Pancreas (tissue), 10 donors: ENCODE measurements around the gene ZFYVE28. TPM values are rescaled to one million over a fixed set of nuclear protein-coding genes. Genes with fewer than 3 reads are reported as not detected.

Source experiments
- ATAC-seq, 4 donors: fragments of 200-7000 bp; cut with Tn5 transposase; one replicate each; pipeline versions ENCODE4 v1.8.0 to v1.9.1; 2020; ENCODE audit warnings: mild to moderate bottlenecking in 4 of 4, moderate library complexity in 4 of 4
- DNase-seq, 6 donors: peaks; one replicate each; pipeline ENCODE4 v3.0.0-alpha.2; 2020
- FAIRE-seq: peaks from 2 replicates; lab custom pipeline; 2012; peaks lifted over from hg19 to GRCh38; lab: Jason Lieb, UNC
- H3K27ac ChIP-seq, 4 donors: fragments of 200-600 bp; sonication (generic); 1 replicate in 3 of 4; 2 replicates in 1 of 4; pipeline versions ENCODE4 v1.5.0 to v1.8.0; 2020
- H3K27me3 ChIP-seq, 4 donors: fragments of 200-600 bp; one replicate each; pipeline ENCODE4 v1.8.0; 2021
- H3K36me3 ChIP-seq, 3 donors: fragments of 200-600 bp; sonication (generic) in 1 of 3; one replicate each; pipeline versions ENCODE4 v1.5.0 to v1.8.0; 2020 to 2021
- H3K4me1 ChIP-seq, 3 donors: fragments of 200-600 bp; one replicate each; pipeline ENCODE4 v1.8.0; 2021
- H3K4me3 ChIP-seq, 4 donors: fragments of 200-600 bp; sonication (generic) in 2 of 4; one replicate each; pipeline versions ENCODE4 v1.5.0 to v1.8.0; 2020 to 2021
- H3K9me3 ChIP-seq, 4 donors: fragments of 200-600 bp; one replicate each; pipeline ENCODE4 v1.8.0; 2021
- WGBS, 2 donors: extraction: QIAGEN DNeasy Blood & Tissue Kit; methylation state at CpG; one replicate each; pipeline ENCODE4 v1.1.7; 2013; 5-methylcytosine and 5-hydroxymethylcytosine counted together
- intact Hi-C, 3 donors: fragments of 100-400 bp; cut with DNase I; formaldehyde crosslinking; loops; one replicate each; pipeline versions ENCODE4 v1.11.1 to v1.14.2; 2022
- polyA plus RNA-seq, 2 donors: library from polyadenylated mRNA; stranded (reverse); fragments of 200-250 nt; gene quantifications; one replicate each; pipeline ENCODE4 v1.2.3, GENCODE V29; 2013
- total RNA-seq, 6 donors: library from RNA; stranded (reverse); fragmentation: NEBNext Ultra II Directional in 4 of 6; extraction: Animal tissue kit (Norgen Biotek cat#: 25700) in 4 of 6; gene quantifications; one replicate each; pipeline versions ENCODE4 v1.2.1 to v1.2.4, GENCODE V29; 2021 to 2023
- TF ChIP-seq, protein P1 (sequence below), 4 donors: fragments of 200-600 bp; sonication (generic) in 3 of 4; IDR thresholded peaks; one replicate each; pipeline versions ENCODE4 v1.5.0 to v1.8.0; 2021; ENCODE audit warnings: antibody characterized with exemption in 4 of 4
- donor health status: healthy with polysubstance abuse.
- donor health status: DM: no; HTN: no; CAD: no; lungs with moderate emphysema.
- donor health status: DM: no; HTN: no; CAD: no.
- donor health status: control.
- donor health status: control.
- donor health status: Bipolar disorder and iron deficiency.
- donor health status: DM: yes; HTN: yes; CAD: no.
- donor health status: DM: no; HTN: no; CAD: no.
- donor health status: DM: no; HTN: no; CAD: no.
- donor health status: DM: yes; HTN: yes; CAD: no.

The ZFYVE28 gene
- total and polyA plus RNA-seq, 8 donors: 3.8 to 13.4 (median 6.0) TPM

GRCh38 chr4:2360396-2360730, 58.1 kb downstream of the ZFYVE28 start:
- intact Hi-C loops: no loop called here
- no peaks in the 10 kb centered on the region for H3K9me3 ChIP-seq
- DNase-seq (no peak), ATAC-seq (no peak), FAIRE-seq (no peak)
- H3K36me3 ChIP-seq: no peaks in the 10 kb centered on the region
- WGBS, 2 donors: 94 to 96% methylated on average over 6 of the region's 6 CpGs
- no peaks in the 10 kb centered on the region for H3K27me3 ChIP-seq
- TF ChIP-seq, protein P1, sequence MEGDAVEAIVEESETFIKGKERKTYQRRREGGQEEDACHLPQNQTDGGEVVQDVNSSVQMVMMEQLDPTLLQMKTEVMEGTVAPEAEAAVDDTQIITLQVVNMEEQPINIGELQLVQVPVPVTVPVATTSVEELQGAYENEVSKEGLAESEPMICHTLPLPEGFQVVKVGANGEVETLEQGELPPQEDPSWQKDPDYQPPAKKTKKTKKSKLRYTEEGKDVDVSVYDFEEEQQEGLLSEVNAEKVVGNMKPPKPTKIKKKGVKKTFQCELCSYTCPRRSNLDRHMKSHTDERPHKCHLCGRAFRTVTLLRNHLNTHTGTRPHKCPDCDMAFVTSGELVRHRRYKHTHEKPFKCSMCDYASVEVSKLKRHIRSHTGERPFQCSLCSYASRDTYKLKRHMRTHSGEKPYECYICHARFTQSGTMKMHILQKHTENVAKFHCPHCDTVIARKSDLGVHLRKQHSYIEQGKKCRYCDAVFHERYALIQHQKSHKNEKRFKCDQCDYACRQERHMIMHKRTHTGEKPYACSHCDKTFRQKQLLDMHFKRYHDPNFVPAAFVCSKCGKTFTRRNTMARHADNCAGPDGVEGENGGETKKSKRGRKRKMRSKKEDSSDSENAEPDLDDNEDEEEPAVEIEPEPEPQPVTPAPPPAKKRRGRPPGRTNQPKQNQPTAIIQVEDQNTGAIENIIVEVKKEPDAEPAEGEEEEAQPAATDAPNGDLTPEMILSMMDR (IDR thresholded peaks at IDR 0.05): no peak
- peaks cover 9 to 16% (median 15%) of the 10 kb centered on the region in 3 donors for H3K4me1 ChIP-seq
- H3K4me3 ChIP-seq: no peak overlapping the region
- no peak overlapping the region for H3K27ac ChIP-seq

DNA sequence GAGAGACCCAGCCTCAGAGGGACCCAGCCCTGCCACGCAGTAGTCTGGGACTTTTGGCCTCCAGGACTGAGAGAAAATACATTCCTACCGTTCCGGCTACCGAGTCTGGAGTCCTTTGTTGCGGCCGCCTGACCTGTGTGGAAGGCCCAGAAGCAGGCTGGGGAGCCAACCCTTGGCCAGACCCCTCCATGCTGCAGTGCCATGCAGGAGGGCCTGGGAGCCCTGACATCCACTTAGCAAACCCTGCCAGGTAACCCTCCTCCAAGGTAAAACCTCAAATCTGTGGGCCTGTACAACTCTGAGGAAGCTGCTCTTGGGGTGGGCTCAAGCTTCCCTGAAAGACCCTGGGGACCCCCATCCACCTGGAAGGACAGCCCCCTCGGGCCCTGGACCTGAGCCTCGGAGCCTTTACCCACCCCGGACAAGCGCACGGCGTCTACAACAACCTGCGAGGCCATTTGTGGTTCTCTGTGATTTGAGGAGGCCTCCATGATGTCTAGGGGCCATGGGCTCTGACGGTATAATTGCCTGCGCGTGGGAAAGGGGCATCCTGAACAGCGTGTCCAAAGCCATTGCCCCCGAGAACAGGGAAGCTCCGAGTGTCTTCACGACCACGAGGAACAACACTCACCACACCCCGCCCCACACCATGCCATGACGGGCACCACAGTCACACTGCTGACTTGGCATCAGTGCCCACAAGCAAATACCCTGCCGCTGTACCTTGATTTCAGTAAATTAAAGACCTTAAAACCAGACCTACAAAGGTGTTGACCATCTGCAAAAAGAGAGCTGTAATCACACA, 58.7 kb downstream of the ZFYVE28 start:
- FAIRE-seq: no peak
- no peak for DNase-seq
- no peak for ATAC-seq
- intact Hi-C loops: no loop called here
- H3K27me3 ChIP-seq: no peaks in the 10 kb centered on the region
- no peak overlapping the region for H3K4me3 ChIP-seq
- H3K9me3 ChIP-seq: no peaks in the 10 kb centered on the region
- no peaks in the 10 kb centered on the region for H3K36me3 ChIP-seq
- TF ChIP-seq, protein P1 (IDR thresholded peaks at IDR 0.05): no peak
- H3K27ac ChIP-seq: no peak overlapping the region
- 87 to 92% methylated on average over 24 of the region's 24 CpGs for WGBS, 2 donors
- peaks cover 9 to 16% (median 15%) of the 10 kb centered on the region in 3 donors for H3K4me1 ChIP-seq

GRCh38 chr4:2357821-2358745, 60.4 kb downstream of the ZFYVE28 start:
- DNase-seq: no peak
- TF ChIP-seq, protein P1 (IDR thresholded peaks at IDR 0.05): no peak
- intact Hi-C loops: no loop called here
- Histone ChIP-seq H3K4me1 (peaks cover 0 to 5% (median 4%) of the 10 kb centered on the region in 3 donors), H3K4me3 (no peak overlapping the region), H3K36me3 (no peaks in the 10 kb centered on the region), H3K9me3 (no peaks in the 10 kb centered on the region), H3K27me3 (no peaks in the 10 kb centered on the region), H3K27ac (no peak overlapping the region)
- 85 to 89% methylated on average over 21 of the region's 21 CpGs for WGBS, 2 donors
- ATAC-seq: no peak
- FAIRE-seq: no peak

GRCh38 chr4:2356123-2357069, 62.0 kb downstream of the ZFYVE28 start:
- Histone ChIP-seq H3K4me3 (no peak overlapping the region), H3K36me3 (no peaks in the 10 kb centered on the region), H3K27me3 (no peaks in the 10 kb centered on the region), H3K27ac (no peak overlapping the region), H3K4me1 (no peaks in the 10 kb centered on the region), H3K9me3 (no peaks in the 10 kb centered on the region)
- DNase-seq (no peak), FAIRE-seq (no peak), ATAC-seq (no peak)
- intact Hi-C loops: no loop called here
- 77 to 86% methylated on average over 22 to 25 of the region's 25 CpGs for WGBS, 2 donors
- TF ChIP-seq, protein P1 (IDR thresholded peaks at IDR 0.05): no peak
